Omental fat pad (tissue), 4 donors: ENCODE results near the gene LRRC31. TPM values are rescaled to one million over a fixed set of nuclear protein-coding genes. Genes with fewer than 3 reads are reported as not detected.

ENCODE experiments used
- ATAC-seq: fragments of 150-250 bp; one replicate; pipeline ENCODE4 v1.9.1; 2016; ENCODE audit warnings: mild to moderate bottlenecking, moderate library complexity; ENCODE audit not compliant: low FRiP score
- DNase-seq: peaks from one replicate; pipeline ENCODE4 v3.0.0-alpha.2; 2019; ENCODE audit warnings: low spot score
- CTCF ChIP-seq, 3 donors: fragments of 450-650 bp; IDR thresholded peaks; one replicate each; pipeline ENCODE4 v1.5.1; 2016 to 2017; ENCODE audit warnings: antibody characterized with exemption in 3 of 3, mild to moderate bottlenecking in 3 of 3, moderate library complexity in 2 of 3
- total RNA-seq, 4 donors: library from RNA; depleted of rRNA; stranded (reverse); fragments of >200 nt; gene quantifications; one replicate each; pipeline ENCODE4 v1.1.0, GENCODE V29; 2016

LRRC31 gene
- total RNA-seq, 4 donors from 2014 or later, result not detected

GRCh38 chr3:169809230-169809795, 60.4 kb downstream of the LRRC31 start:
- TF ChIP-seq CTCF (IDR thresholded peaks at IDR 0.05), result no peak
- ATAC-seq (no peak), DNase-seq (no peak)

GRCh38 chr3:169804681-169805080, 65.1 kb downstream of the LRRC31 start:
- TF ChIP-seq CTCF (IDR thresholded peaks at IDR 0.05), result no peak
- DNase-seq (no peak), ATAC-seq (no peak)

GRCh38 chr3:169792359-169792758, 77.4 kb downstream of the LRRC31 start:
- DNase-seq (no peak), ATAC-seq (no peak)
- TF ChIP-seq CTCF (IDR thresholded peaks at IDR 0.05), result no peak

GRCh38 chr3:169790687-169791429, 78.9 kb downstream of the LRRC31 start:
- TF ChIP-seq CTCF (IDR thresholded peaks at IDR 0.05), result no peak
- no peak for ATAC-seq
- no peak for DNase-seq

- no peak for ATAC-seq
- no peak for TF ChIP-seq CTCF (IDR thresholded peaks at IDR 0.05)
- DNase-seq, result no peak
These were observed 79.5 kb downstream of the LRRC31 start for GRCh38 chr3:169790219-169790618.

Other genes with a start within 250 kb of the LRRC31 start
- gene MECOM, start 206.2 kb downstream of the LRRC31 start, total RNA-seq, result 10 to 100 TPM in 3 of 4 donors, 1 to 10 TPM in 1; 5.9 to 66.2 (median 18.9) TPM
- 100 to 1,000 TPM in 3 of 4 donors, 10 to 100 TPM in 1; 54.1 to 206 (median 162) TPM for gene TERC, start 104.9 kb downstream of the LRRC31 start, total RNA-seq
- 1 to 10 TPM; 2.3 to 4.8 (median 2.8) TPM for gene ACTRT3, start 100.4 kb downstream of the LRRC31 start, total RNA-seq
- gene MYNN, start 96.5 kb downstream of the LRRC31 start, total RNA-seq, result 10 to 100 TPM; 12.2 to 19.5 (median 15.7) TPM
- gene LRRIQ4, start 57.1 kb downstream of the LRRC31 start, total RNA-seq, result under 1 TPM in 1 of 4 donors, not detected in 3; 0.25 TPM
- 10 to 100 TPM in 1 of 4 donors, 1 to 10 TPM in 3; 1.9 to 14.8 (median 2.7) TPM for gene LRRC34, start 57.0 kb downstream of the LRRC31 start, total RNA-seq
- not detected for gene SAMD7, start 41.6 kb upstream of the LRRC31 start, total RNA-seq
- 10 to 100 TPM; 56.0 to 71.5 (median 67.2) TPM for gene SEC62, start 96.9 kb upstream of the LRRC31 start, total RNA-seq
- 10 to 100 TPM in 2 of 4 donors, 1 to 10 TPM in 2; 1.4 to 27.7 (median 9.4) TPM for gene GPR160, start 168.1 kb upstream of the LRRC31 start, total RNA-seq